Activated CD4-positive, alpha-beta T cell treated with anti-CD3 and anti-CD28 coated beads, Interleukin-2, amount 10 ng/mL, durations not matched to agents 7 days and 5 days (primary cell): ENCODE data around the gene CSF1R. TPM values are rescaled to one million over a fixed set of nuclear protein-coding genes. Genes with fewer than 3 reads are reported as not detected.
"Not testable (repeated sequence)": the region's sequence is repeated elsewhere in the genome, so short reads cannot be mapped to it uniquely, and the experiment has no call there.

Experiments
- CTCF ChIA-PET: fragments of 350-600 bp; sonication (Branson Sonifier 250); formaldehyde crosslinking; loops from one replicate; lab custom pipeline; 2021; ENCODE audit warnings: antibody characterized with exemption; lab: Charles Lee
- POLR2A ChIA-PET: fragments of 350-600 bp; sonication (Branson Sonifier 250); formaldehyde crosslinking; loops from one replicate; lab custom pipeline; 2021; ENCODE audit warnings: antibody characterized with exemption; lab: Charles Lee
- DNase-seq: peaks from one replicate; pipeline ENCODE4 v3.0.0-alpha.2; 2020
- H3K27ac Mint-ChIP-seq: one replicate; pipeline ENCODE4 v1.8.0; 2021; ENCODE audit warnings: mild to moderate bottlenecking, moderate library complexity, mixed read lengths
- H3K27me3 Mint-ChIP-seq: one replicate; pipeline ENCODE4 v1.8.0; 2021; ENCODE audit warnings: mixed read lengths
- H3K36me3 Mint-ChIP-seq: one replicate; pipeline ENCODE4 v1.8.0; 2021; ENCODE audit warnings: low read depth, mixed read lengths
- H3K4me1 Mint-ChIP-seq: one replicate; pipeline ENCODE4 v1.8.0; 2021; ENCODE audit warnings: mixed read lengths
- H3K4me3 Mint-ChIP-seq: one replicate; pipeline ENCODE4 v1.8.0; 2021; ENCODE audit warnings: mild to moderate bottlenecking, moderate library complexity, mixed read lengths
- H3K9me3 Mint-ChIP-seq: one replicate; pipeline ENCODE4 v1.8.0; 2021; ENCODE audit warnings: mixed read lengths
- total RNA-seq, 2 experiments: library from RNA; stranded (reverse); gene quantifications; one replicate each; pipeline ENCODE4 v1.2.3, GENCODE V29; 2021

The CSF1R gene
- total RNA-seq, 2 experiments from 2014 or later, result 0.08 to 0.15 TPM

GRCh38 chr5:150107909-150108447 lies 21.6 kb upstream of the CSF1R start:
- CTCF ChIA-PET, result interaction anchor here (1.1 to 1.7 kb wide), 4 partner anchors 11 to 18 kb away, joined by 3 to 4 read pairs (median 4); no protein-coding TSS in a partner anchor
- H3K27me3 Mint-ChIP-seq, result peaks cover 7% of the 10 kb centered on the region

GRCh38 chr5:150106674-150107426 lies 20.5 kb upstream of the CSF1R start:
- peaks cover 7% of the 10 kb centered on the region for H3K27me3 Mint-ChIP-seq
- H3K36me3 Mint-ChIP-seq, result no peaks in the 10 kb centered on the region
- H3K4me3 Mint-ChIP-seq, result no peak overlapping the region
- ChIA-PET POLR2A (no interaction called here), CTCF (interaction anchor here (0.5 to 1.6 kb wide), 6 partner anchors 12 to 255 kb away, joined by 3 to 4 read pairs (median 3); no protein-coding TSS in a partner anchor)
- H3K4me1 Mint-ChIP-seq, result peaks cover 4% of the 10 kb centered on the region
- no peak overlapping the region for H3K27ac Mint-ChIP-seq
- DNase-seq, result no peak
- no peaks in the 10 kb centered on the region for H3K9me3 Mint-ChIP-seq

More at GRCh38 chr5:150107909-150108447, 21.6 kb upstream of the CSF1R start:
- Mint-ChIP-seq H3K4me3 (no peak overlapping the region), H3K4me1 (peaks cover 4% of the 10 kb centered on the region), H3K27ac (no peak overlapping the region), H3K9me3 (no peaks in the 10 kb centered on the region), H3K36me3 (no peaks in the 10 kb centered on the region)
- no peak for DNase-seq
- POLR2A ChIA-PET, result no interaction called here

GRCh38 chr5:150105928-150106615 lies 19.7 kb upstream of the CSF1R start:
- Mint-ChIP-seq H3K9me3 (no peaks in the 10 kb centered on the region), H3K27ac (no peak overlapping the region), H3K27me3 (peaks cover 7% of the 10 kb centered on the region), H3K4me1 (peaks cover 4% of the 10 kb centered on the region), H3K4me3 (no peak overlapping the region), H3K36me3 (no peaks in the 10 kb centered on the region)
- ChIA-PET CTCF (interaction anchor here (0.5 to 1.5 kb wide), 5 partner anchors 18 to 254 kb away, joined by 3 to 4 read pairs (median 3); no protein-coding TSS in a partner anchor), POLR2A (no interaction called here)
- no peak for DNase-seq

- Mint-ChIP-seq H3K27ac (no peak overlapping the region), H3K4me3 (no peak overlapping the region), H3K36me3 (no peaks in the 10 kb centered on the region), H3K27me3 (peaks cover 5% of the 10 kb centered on the region), H3K9me3 (no peaks in the 10 kb centered on the region), H3K4me1 (peaks cover 4% of the 10 kb centered on the region)
- no peak for DNase-seq
- POLR2A ChIA-PET, result no interaction called here
- CTCF ChIA-PET, result no interaction called here
These were observed 18.2 kb upstream of the CSF1R start for GRCh38 chr5:150104550-150104870.

GRCh38 chr5:150103678-150104549 lies 17.6 kb upstream of the CSF1R start:
- ChIA-PET CTCF (interaction anchor here (0.6 kb wide), 1 partner anchor 152 kb away, joined by 3 read pairs; no protein-coding TSS in a partner anchor), POLR2A (no interaction called here)
- peaks cover 4% of the 10 kb centered on the region for H3K4me1 Mint-ChIP-seq

GRCh38 chr5:150101023-150101422 lies 14.7 kb upstream of the CSF1R start:
- ChIA-PET POLR2A (no interaction called here), CTCF (interaction anchor here (0.7 kb wide), 1 partner anchor 67 kb away, joined by 4 read pairs; no protein-coding TSS in a partner anchor)
- H3K9me3 Mint-ChIP-seq, result no peaks in the 10 kb centered on the region
- no peak overlapping the region for H3K4me3 Mint-ChIP-seq
- H3K4me1 Mint-ChIP-seq, result no peaks in the 10 kb centered on the region
- no peaks in the 10 kb centered on the region for H3K36me3 Mint-ChIP-seq
- DNase-seq, result peak; percentile 1
- peaks cover 17% of the 10 kb centered on the region for H3K27me3 Mint-ChIP-seq
- no peak overlapping the region for H3K27ac Mint-ChIP-seq

More at GRCh38 chr5:150103678-150104549, 17.6 kb upstream of the CSF1R start:
- H3K27me3 Mint-ChIP-seq, result peaks cover 3% of the 10 kb centered on the region
- H3K27ac Mint-ChIP-seq, result no peak overlapping the region
- H3K9me3 Mint-ChIP-seq, result no peaks in the 10 kb centered on the region
- H3K4me3 Mint-ChIP-seq, result no peak overlapping the region
- no peak for DNase-seq
- no peaks in the 10 kb centered on the region for H3K36me3 Mint-ChIP-seq

GRCh38 chr5:150097152-150097551 lies 10.8 kb upstream of the CSF1R start:
- Mint-ChIP-seq H3K36me3 (no peaks in the 10 kb centered on the region), H3K4me1 (peaks cover 3% of the 10 kb centered on the region), H3K9me3 (no peaks in the 10 kb centered on the region), H3K27me3 (peaks cover 30% of the 10 kb centered on the region), H3K27ac (no peak overlapping the region), H3K4me3 (no peak overlapping the region)
- DNase-seq, result no peak
- POLR2A ChIA-PET, result no interaction called here
- CTCF ChIA-PET, result interaction anchor here (0.6 to 0.9 kb wide), 2 partner anchors 37 to 477 kb away, joined by 3 read pairs; no protein-coding TSS in a partner anchor

- Mint-ChIP-seq H3K27ac (no peak overlapping the region), H3K36me3 (no peaks in the 10 kb centered on the region), H3K4me3 (no peak overlapping the region), H3K4me1 (peaks cover 5% of the 10 kb centered on the region), H3K9me3 (no peaks in the 10 kb centered on the region), H3K27me3 (peaks cover 47% of the 10 kb centered on the region)
- POLR2A ChIA-PET, result no interaction called here
- CTCF ChIA-PET, result interaction anchor here (0.6 kb wide), 1 partner anchor 30 kb away, joined by 3 read pairs; no protein-coding TSS in a partner anchor
- peak; percentile 4 for DNase-seq
These were observed 5.9 kb upstream of the CSF1R start for GRCh38 chr5:150092159-150092787.

- peaks cover 54% of the 10 kb centered on the region for H3K27me3 Mint-ChIP-seq
- H3K27ac Mint-ChIP-seq, result no peak overlapping the region
- H3K4me3 Mint-ChIP-seq, result no peak overlapping the region
- H3K9me3 Mint-ChIP-seq, result no peaks in the 10 kb centered on the region
- ChIA-PET POLR2A (no interaction called here), CTCF (no interaction called here)
- H3K4me1 Mint-ChIP-seq, result no peaks in the 10 kb centered on the region
- H3K36me3 Mint-ChIP-seq, result no peaks in the 10 kb centered on the region
- DNase-seq, result peak; percentile 2
These were observed 1.0 kb downstream of the CSF1R start for GRCh38 chr5:150085191-150085912.

- peaks cover 52% of the 10 kb centered on the region for H3K27me3 Mint-ChIP-seq
- H3K4me3 Mint-ChIP-seq, CTCF ChIA-PET, H3K4me1 Mint-ChIP-seq, H3K27ac Mint-ChIP-seq, DNase-seq, H3K9me3 Mint-ChIP-seq, POLR2A ChIA-PET, H3K36me3 Mint-ChIP-seq: not testable (repeated sequence)
These were observed 1.6 kb downstream of the CSF1R start for GRCh38 chr5:150084754-150085153.

GRCh38 chr5:150082889-150083288 lies 3.5 kb downstream of the CSF1R start:
- POLR2A ChIA-PET, result no interaction called here
- Mint-ChIP-seq H3K4me3 (no peak overlapping the region), H3K27me3 (peaks cover 40% of the 10 kb centered on the region)

More at GRCh38 chr5:150082889-150083288, 3.5 kb downstream of the CSF1R start:
- Mint-ChIP-seq H3K27ac (no peak overlapping the region), H3K4me1 (no peaks in the 10 kb centered on the region), H3K9me3 (no peaks in the 10 kb centered on the region), H3K36me3 (no peaks in the 10 kb centered on the region)
- DNase-seq, result peak; percentile 2
- CTCF ChIA-PET, result interaction anchor here (0.9 kb wide), 2 partner anchors 17 to 22 kb away, joined by 3 to 7 read pairs; no protein-coding TSS in a partner anchor
